ENCODE results near the gene NRIP3.
"Not testable (repeated sequence)": the region's sequence is repeated elsewhere in the genome, so short reads cannot be mapped to it uniquely, and the experiment has no call there.

NRIP3 gene

GRCh38 chr11:8971924-8972316 lies 31.9 kb downstream of the NRIP3 start:
- no peak for DNase-seq
- ATAC-seq, result no peak

DNA sequence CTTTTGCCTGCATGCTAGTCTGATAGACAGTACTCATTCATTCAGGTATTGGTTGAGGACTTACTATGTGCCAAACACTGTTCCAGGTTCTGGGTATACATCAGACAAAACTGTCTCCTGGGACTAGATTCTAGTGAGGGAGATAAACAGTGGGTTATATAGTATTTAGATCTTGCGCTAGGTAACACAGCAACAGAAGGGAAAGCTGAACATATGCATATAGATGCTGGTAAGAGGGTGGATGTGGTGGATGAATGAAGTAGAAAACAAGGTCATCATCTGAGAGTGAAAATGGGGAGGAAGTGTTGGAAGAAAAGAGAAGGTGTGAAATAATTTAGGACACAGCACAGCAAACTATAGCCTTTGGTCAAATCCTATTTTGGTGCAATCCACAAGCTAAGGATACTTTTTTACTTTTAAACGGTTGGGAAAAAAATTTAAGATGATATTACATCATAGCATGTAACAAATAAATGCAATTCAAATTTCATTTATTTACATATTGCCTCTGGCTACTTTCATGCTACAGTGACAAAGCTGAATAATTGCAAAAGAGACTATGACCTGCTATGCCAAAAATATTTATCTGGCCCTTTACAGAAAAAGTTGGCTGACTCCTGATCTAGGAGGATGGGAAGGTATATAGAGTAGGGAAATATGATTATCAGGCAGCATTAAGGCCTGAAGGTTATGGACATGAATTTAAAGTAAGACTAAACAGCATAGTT lies 32.4 kb downstream of the NRIP3 start:
- DNase-seq (no peak), ATAC-seq (no peak)

DNA sequence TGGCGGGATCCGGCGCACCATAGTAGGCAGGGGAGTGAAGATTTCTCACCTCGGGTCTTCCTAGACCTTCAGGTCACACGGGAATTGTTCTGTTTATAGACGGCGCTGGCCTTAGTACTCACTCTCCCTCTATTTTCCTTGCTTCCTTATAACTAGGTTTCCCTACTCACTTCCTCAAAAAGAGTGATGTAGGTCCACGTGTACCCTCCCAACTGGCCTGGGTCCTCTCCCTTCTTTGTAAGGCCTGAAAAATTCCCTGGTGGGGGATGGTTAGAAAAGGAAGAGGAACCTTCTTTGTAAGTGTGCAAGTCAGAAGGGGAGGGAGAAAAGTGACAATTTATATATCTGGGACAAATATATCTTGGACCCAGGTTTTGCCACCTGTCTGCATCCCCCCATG lies 36.6 kb downstream of the NRIP3 start:
- ATAC-seq (no peak), DNase-seq (no peak)

DNA sequence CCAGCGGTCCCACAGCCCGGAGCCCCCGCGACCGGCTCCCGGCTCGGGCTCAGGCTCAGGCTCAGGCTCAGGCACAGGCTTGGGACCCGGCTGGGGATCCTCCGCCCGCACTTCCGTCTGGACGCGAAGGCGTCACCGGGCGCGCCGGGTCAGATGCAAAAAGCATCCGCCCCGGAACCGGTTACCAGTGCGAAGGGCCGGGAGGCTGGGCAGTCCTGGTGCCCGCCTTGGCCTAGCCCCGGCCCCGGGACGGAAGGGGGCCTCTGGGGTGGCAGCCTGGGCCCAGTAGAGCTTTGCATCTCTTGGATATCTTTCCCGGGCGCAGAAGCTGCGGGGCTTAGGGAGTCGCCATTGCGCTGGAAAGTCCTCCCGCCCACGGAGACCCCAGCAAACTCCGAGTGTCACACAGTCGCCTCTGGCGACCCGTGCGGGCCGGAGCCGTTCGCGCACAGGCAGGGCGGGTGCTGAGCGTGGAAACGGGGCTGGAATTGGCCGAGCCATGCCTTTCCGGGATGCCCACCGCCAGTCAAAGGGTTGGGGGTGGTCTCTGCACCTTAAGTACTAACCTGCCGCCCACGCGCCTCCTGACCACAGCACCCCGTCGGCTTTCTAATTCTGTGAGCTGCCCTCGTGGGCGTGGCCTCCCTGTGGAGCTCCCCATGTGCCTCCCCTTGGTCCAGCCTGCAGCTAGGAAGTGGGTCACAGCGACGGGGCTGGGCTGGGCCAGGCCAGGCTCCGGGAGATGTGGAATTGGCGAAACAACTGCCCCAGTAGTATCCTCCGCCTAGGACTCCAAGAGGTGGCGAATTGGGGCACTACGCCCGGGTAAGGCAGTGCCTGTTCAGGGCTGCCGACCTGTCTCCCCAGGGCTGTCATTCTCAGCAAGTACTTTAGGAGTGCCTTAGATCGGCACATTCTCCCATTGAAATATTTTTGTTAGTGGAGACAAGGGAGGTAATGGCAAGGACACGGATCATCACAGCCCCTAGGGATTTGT lies 39.2 kb downstream of the NRIP3 start, which contains the start of gene TMEM9B:
TMEM9B (minus strand) TSS at position 119 of the 997 bp plus-strand sequence. CDS start 129 bp downstream, outside the sequence.
- ATAC-seq (peak; percentile 90), DNase-seq (peak; percentile 91)

DNA sequence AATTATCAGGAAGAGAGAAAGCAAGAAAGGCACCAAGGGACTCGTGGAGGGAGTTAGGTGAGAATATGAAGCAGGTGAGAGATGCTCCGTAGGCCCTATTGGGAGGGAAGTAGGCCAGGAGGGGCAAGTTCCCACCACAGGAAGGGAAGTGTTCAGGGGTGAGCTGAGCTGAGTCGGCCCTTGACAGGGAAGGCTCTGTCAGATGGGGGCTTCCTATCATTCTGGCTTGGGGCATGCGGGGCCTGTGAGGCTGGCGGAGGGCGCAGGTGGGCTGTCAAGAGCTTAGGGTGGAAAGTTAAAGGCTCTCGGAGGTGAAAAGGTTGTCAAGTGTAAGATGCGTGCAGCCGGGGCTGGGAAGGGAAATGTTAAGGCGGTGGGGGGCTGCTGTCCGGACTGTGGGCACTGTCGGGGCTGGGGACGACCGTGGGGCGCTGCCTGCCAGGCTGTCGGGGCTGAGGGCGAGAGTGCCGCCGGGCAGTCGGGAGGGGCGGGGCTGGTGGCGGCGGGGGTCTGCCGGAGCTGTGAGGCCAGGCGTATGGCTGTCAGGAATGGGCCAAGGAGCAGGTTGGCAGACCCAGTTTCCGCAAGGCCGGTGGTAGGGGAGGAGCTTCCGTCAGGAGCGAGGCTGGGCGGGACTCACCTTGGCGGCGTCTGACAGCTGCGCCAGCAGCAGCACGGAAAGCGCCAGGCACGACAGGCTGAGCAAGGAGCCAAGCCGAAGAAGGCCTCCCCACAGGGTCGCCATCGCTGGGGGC lies 40.1 kb downstream of the NRIP3 start:
- DNase-seq (peak; percentile 80), ATAC-seq (peak; percentile 72)

DNA sequence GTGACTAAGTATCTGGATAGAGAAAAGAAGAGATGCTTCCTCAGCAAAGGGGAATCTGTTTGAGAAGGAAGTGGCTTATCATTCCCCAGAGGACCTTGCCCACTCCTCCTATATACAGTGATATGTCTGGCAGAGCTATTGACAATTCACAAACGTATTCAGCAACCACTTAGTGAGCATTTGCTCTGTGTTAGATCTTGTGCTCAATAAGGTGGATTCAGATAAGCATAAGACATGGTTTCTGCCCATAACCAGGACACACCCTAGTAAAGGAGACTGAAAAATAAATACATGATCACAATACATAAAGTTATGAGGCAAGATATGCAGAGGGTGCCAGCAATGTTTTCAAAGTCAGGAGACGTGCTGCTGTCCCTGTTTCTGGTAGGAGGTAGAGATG lies 41.0 kb downstream of the NRIP3 start:
- ATAC-seq (no peak), DNase-seq (no peak)

GRCh38 chr11:8961401-8961800 lies 42.4 kb downstream of the NRIP3 start:
- DNase-seq, result no peak
- no peak for ATAC-seq

GRCh38 chr11:8959546-8960166 lies 44.1 kb downstream of the NRIP3 start:
- peak; percentile 38 for ATAC-seq
- peak; percentile 21 for DNase-seq

- ATAC-seq (peak; percentile 58), DNase-seq (no peak)
Observed at GRCh38 chr11:8956860-8957259, 46.9 kb downstream of the NRIP3 start.

DNA sequence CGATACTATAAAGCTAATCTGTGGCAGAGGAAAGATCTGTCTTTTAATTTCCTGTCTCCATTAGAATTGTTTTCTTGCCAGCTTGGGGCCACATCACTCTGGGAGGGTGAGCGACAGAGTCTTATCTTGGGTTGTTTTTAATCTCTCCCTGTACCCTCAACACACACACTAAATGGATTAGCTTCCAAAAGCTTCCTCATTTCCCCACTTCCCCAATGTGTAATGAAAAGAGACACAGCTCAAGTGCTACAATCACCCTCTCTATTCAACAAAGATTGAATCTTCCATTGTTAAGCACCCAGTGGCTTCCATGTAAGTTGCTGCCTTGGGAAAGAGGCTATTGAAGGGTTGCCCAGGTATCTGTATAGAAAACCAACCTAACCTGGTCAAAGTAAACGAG lies 54.9 kb downstream of the NRIP3 start:
- no peak for DNase-seq
- no peak for ATAC-seq

GRCh38 chr11:8947230-8947943 lies 56.4 kb downstream of the NRIP3 start:
- DNase-seq (no peak), ATAC-seq (no peak)

DNA sequence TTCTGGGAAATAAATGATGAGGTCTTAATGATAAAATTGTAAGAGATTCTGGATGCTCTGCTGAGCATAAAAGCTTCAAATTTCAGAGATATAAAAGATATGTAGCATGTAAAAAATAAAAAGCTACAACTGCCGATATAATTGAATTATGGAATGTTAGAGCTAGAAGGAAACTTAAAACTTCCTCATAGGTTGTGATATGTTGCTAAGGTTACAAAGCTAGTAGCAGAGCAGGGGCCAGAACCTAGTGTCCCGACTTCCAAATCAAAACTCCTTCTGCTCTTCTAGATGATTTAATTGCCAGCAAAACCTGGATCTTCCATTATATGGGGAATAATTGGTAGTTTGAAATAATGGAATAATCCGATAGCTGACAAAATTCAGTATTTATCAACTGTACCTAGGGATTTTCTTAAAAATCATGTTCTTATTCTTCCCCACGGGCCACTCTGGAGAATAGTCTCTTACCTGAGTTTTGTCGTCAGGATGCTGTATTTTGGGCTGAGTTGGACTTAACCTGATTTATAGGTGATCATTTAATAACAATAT lies 61.2 kb downstream of the NRIP3 start, which contains the start of gene ASCL3:
ASCL3 (minus strand) TSS at position 499 of the 549 bp plus-strand sequence. CDS start 4,855 bp downstream, outside the sequence.
- no peak for DNase-seq
- ATAC-seq, result no peak

GRCh38 chr11:8941341-8942103 lies 62.3 kb downstream of the NRIP3 start:
- ATAC-seq (no peak), DNase-seq (no peak)

GRCh38 chr11:8937659-8938058 lies 66.1 kb downstream of the NRIP3 start:
- ATAC-seq (no peak), DNase-seq (no peak)

GRCh38 chr11:8937159-8937558 lies 66.6 kb downstream of the NRIP3 start:
- ATAC-seq (no peak), DNase-seq (no peak)

- ATAC-seq, DNase-seq: not testable (repeated sequence)
Observed at GRCh38 chr11:8935789-8936188, 68.0 kb downstream of the NRIP3 start.

- no peak for ATAC-seq
- no peak for DNase-seq
Observed at GRCh38 chr11:8934742-8935488, 68.9 kb downstream of the NRIP3 start.

GRCh38 chr11:8933931-8934330 lies 69.9 kb downstream of the NRIP3 start:
- no peak for ATAC-seq

GRCh38 chr11:8932564-8933180 lies 71.1 kb downstream of the NRIP3 start, which contains the start of gene C11orf16:
TSS of gene C11orf16 (minus strand) at chr11:8932947. CDS start at chr11:8932308, 639 bp downstream.
- ATAC-seq, result no peak
- no peak for DNase-seq

More at GRCh38 chr11:8933931-8934330, 69.9 kb downstream of the NRIP3 start:
- DNase-seq, result no peak
